Type B pancreatic cell (in vitro differentiated cells): ENCODE results near the gene CLEC2D. TPM values are rescaled to one million over a fixed set of nuclear protein-coding genes. Genes with fewer than 3 reads are reported as not detected.

Experiments
- DNase-seq: peaks from one replicate; pipeline ENCODE4 v3.0.0; 2021; ENCODE audit warnings: mixed read lengths; ENCODE audit not compliant: unreplicated experiment; ENCODE audit errors: extremely low spot score
- H3K27ac Mint-ChIP-seq: 2 replicates; pipeline ENCODE4 v1.8.0; 2021; ENCODE audit warnings: mild to moderate bottlenecking, mixed read lengths
- H3K27me3 Mint-ChIP-seq: 2 replicates; pipeline ENCODE4 v1.8.0; 2021; ENCODE audit warnings: mixed read lengths
- H3K36me3 Mint-ChIP-seq: 2 replicates; pipeline ENCODE4 v1.8.0; 2021; ENCODE audit warnings: mixed read lengths
- H3K4me1 Mint-ChIP-seq: one replicate; pipeline ENCODE4 v1.8.0; 2021; ENCODE audit warnings: mixed read lengths; ENCODE audit not compliant: unreplicated experiment
- H3K4me3 Mint-ChIP-seq: 2 replicates; pipeline ENCODE4 v1.8.0; 2021; ENCODE audit warnings: mild to moderate bottlenecking, mixed read lengths
- H3K9me3 Mint-ChIP-seq: 2 replicates; pipeline ENCODE4 v1.8.0; 2021; ENCODE audit warnings: mixed read lengths
- CTCF ChIP-seq: fragments of 200-600 bp; sonication (generic); conservative IDR thresholded peaks from 2 replicates; pipeline ENCODE4 v1.5.0; 2021; ENCODE audit warnings: antibody characterized with exemption, mild to moderate bottlenecking
- total RNA-seq: library from RNA; stranded (reverse); gene quantifications from 2 replicates; pipeline ENCODE4 v1.2.1, GENCODE V29; 2021; ENCODE audit warnings: low replicate concordance

CLEC2D gene
- total RNA-seq, 1 donor from 2014 or later: 10.3 TPM

- H3K4me1 Mint-ChIP-seq: no peaks in the 10 kb centered on the region
- H3K9me3 Mint-ChIP-seq: peaks cover 15% of the 10 kb centered on the region
- peaks cover 32% of the 10 kb centered on the region for H3K36me3 Mint-ChIP-seq
- no peak overlapping the region for H3K4me3 Mint-ChIP-seq
- TF ChIP-seq CTCF: peak; percentile 76
- peaks cover 5% of the 10 kb centered on the region for H3K27me3 Mint-ChIP-seq
- H3K27ac Mint-ChIP-seq: no peak overlapping the region
- no peak for DNase-seq
Measured at GRCh38 chr12:9634177-9634803, 35.2 kb upstream of the CLEC2D start.

- Mint-ChIP-seq H3K4me1 (no peaks in the 10 kb centered on the region), H3K9me3 (peaks cover 15% of the 10 kb centered on the region), H3K36me3 (peaks cover 35% of the 10 kb centered on the region), H3K27ac (no peak overlapping the region), H3K27me3 (peaks cover 5% of the 10 kb centered on the region), H3K4me3 (no peak overlapping the region)
- no peak for DNase-seq
- TF ChIP-seq CTCF: no peak
Measured at GRCh38 chr12:9634969-9635754, 34.4 kb upstream of the CLEC2D start.

- peaks cover 5% of the 10 kb centered on the region for H3K27me3 Mint-ChIP-seq
- H3K9me3 Mint-ChIP-seq: peaks cover 15% of the 10 kb centered on the region
- DNase-seq: no peak
- peaks cover 31% of the 10 kb centered on the region for H3K36me3 Mint-ChIP-seq
- H3K27ac Mint-ChIP-seq: no peak overlapping the region
- no peak for TF ChIP-seq CTCF
- H3K4me3 Mint-ChIP-seq: no peak overlapping the region
- H3K4me1 Mint-ChIP-seq: no peaks in the 10 kb centered on the region
Measured at GRCh38 chr12:9636150-9636850, 33.2 kb upstream of the CLEC2D start.

- peaks cover 15% of the 10 kb centered on the region for H3K9me3 Mint-ChIP-seq
- no peak overlapping the region for H3K27ac Mint-ChIP-seq
- H3K4me3 Mint-ChIP-seq: no peak overlapping the region
- H3K27me3 Mint-ChIP-seq: peaks cover 5% of the 10 kb centered on the region
- peaks cover 27% of the 10 kb centered on the region for H3K36me3 Mint-ChIP-seq
- DNase-seq: no peak
- no peak for TF ChIP-seq CTCF
- no peaks in the 10 kb centered on the region for H3K4me1 Mint-ChIP-seq
Measured at GRCh38 chr12:9636851-9637206, 32.7 kb upstream of the CLEC2D start.

- Mint-ChIP-seq H3K36me3 (peaks cover 17% of the 10 kb centered on the region), H3K27ac (no peak overlapping the region), H3K27me3 (no peaks in the 10 kb centered on the region), H3K4me1 (no peaks in the 10 kb centered on the region), H3K9me3 (peaks cover 6% of the 10 kb centered on the region), H3K4me3 (no peak overlapping the region)
- no peak for TF ChIP-seq CTCF
- DNase-seq: no peak
Measured at GRCh38 chr12:9640024-9640423, 29.5 kb upstream of the CLEC2D start.
